Karpas-422 (cell line): ENCODE measurements around the gene MEG3. TPM values are rescaled to one million over a fixed set of nuclear protein-coding genes. Genes with fewer than 3 reads are reported as not detected.
"Not testable (repeated sequence)": the region's sequence is repeated elsewhere in the genome, so short reads cannot be mapped to it uniquely, and the experiment has no call there.

ENCODE experiments used
- DNase-seq: peaks from one replicate; pipeline ENCODE4 v3.0.0-alpha.2; 2015
- H2AFZ ChIP-seq: fragments of 200-600 bp; sonication (generic); 2 replicates; pipeline ENCODE4 v1.6.1; 2014; ENCODE audit warnings: antibody characterized with exemption, low read length, mixed read lengths
- H3K27ac ChIP-seq: fragments of 200-600 bp; sonication (generic); 2 replicates; pipeline ENCODE4 v1.5.1; 2014; ENCODE audit warnings: mild to moderate bottlenecking, low read length, moderate library complexity
- H3K27me3 ChIP-seq: fragments of 200-600 bp; sonication (generic); 2 replicates; pipeline ENCODE4 v1.6.1; 2014; ENCODE audit warnings: low read length, mixed read lengths
- H3K36me3 ChIP-seq: fragments of 200-600 bp; sonication (generic); 2 replicates; pipeline ENCODE4 v1.6.1; 2014; ENCODE audit warnings: low read length, mixed read lengths; ENCODE audit not compliant: insufficient read depth
- H3K4me1 ChIP-seq: fragments of 200-600 bp; sonication (generic); 2 replicates; pipeline ENCODE4 v1.6.1; 2014; ENCODE audit warnings: mild to moderate bottlenecking, low read length, mixed read lengths
- H3K4me2 ChIP-seq: fragments of 200-600 bp; sonication (generic); 2 replicates; pipeline ENCODE4 v1.6.1; 2014; ENCODE audit warnings: low read length, low read depth, mild to moderate bottlenecking; ENCODE audit not compliant: poor library complexity, severe bottlenecking
- H3K4me3 ChIP-seq: fragments of 200-600 bp; sonication (generic); 2 replicates; pipeline ENCODE4 v1.5.1; 2014; ENCODE audit warnings: mild to moderate bottlenecking, antibody characterized with exemption, low read length, mixed read lengths
- H3K79me2 ChIP-seq: fragments of 200-600 bp; sonication (generic); 2 replicates; pipeline ENCODE4 v1.6.1; 2014; ENCODE audit warnings: mild to moderate bottlenecking, low read length, mixed read lengths
- H3K9ac ChIP-seq: fragments of 200-600 bp; sonication (generic); 2 replicates; pipeline ENCODE4 v1.6.0; 2014; ENCODE audit warnings: low read length
- H3K9me2 ChIP-seq: fragments of 200-600 bp; sonication (generic), shearing (Covaris generic); replicated peaks from 2 replicates; pipeline ENCODE4 v1.6.0; 2014; ENCODE audit warnings: mild to moderate bottlenecking, low read length, moderate library complexity; ENCODE audit not compliant: insufficient read depth
- H3K9me3 ChIP-seq: fragments of 300-700, 200-600 bp; sonication (generic); 2 replicates; pipeline ENCODE4 v1.6.1; 2014; ENCODE audit warnings: low read length, mixed read lengths
- H4K20me1 ChIP-seq: fragments of 200-600 bp; sonication (generic); 2 replicates; pipeline ENCODE4 v1.6.1; 2014; ENCODE audit warnings: mild to moderate bottlenecking, antibody characterized with exemption, low read length, low read depth; ENCODE audit not compliant: insufficient read depth
- total RNA-seq: library from RNA; depleted of rRNA; stranded (reverse); fragments of >200 nt; shearing (Covaris generic); gene quantifications from 2 replicates; pipeline ENCODE4 v1.2.3, GENCODE V29; 2014; ENCODE audit warnings: low replicate concordance

Gene MEG3
- total RNA-seq, 1 experiment from 2014 or later, result not detected

DNA sequence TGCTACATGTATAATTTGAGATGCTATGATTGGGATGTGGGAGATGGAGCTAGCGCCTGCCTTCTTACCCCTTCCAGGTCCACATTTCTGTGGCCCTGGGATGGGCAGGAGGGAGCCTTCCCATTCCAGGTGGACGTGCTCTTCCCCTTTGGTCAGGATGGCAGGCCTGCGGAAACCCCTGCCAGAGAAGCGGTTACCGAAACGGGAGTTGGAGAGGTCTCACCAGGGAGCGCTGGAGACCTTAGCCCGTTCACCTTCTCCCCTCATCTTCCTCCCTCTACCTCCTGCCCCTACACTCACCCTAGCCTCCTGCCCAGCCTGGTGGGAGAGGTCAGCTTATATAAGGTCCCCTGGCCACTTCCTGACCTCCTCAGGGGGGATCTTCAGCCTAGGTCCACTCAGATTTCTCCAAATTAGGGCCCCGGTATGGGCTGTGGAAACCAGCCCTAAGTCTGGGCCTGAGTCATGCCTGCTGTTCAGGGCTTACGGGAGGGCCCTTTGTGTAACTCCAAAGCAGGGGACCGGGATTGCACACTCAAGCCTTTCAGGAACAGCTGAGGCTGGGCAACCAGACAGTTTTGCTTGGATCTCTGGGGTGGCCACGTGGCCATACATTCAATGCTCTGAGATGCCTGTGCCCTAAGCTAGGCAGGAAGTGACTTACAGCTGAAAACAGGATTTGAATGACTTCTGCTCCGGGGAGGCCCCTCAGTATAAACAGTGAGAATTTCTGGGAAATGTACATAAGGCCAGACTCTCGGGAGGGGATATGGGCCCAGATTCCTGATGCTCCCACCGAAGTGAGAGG, 10.2 kb upstream of the MEG3 start:
- H3K4me3 ChIP-seq, result no peak overlapping the region
- H3K9ac ChIP-seq, result no peak overlapping the region
- H3K79me2 ChIP-seq, result no peaks in the 10 kb centered on the region
- H3K9me3 ChIP-seq, result peaks cover 11% of the 10 kb centered on the region
- H3K36me3 ChIP-seq, result no peaks in the 10 kb centered on the region
- no peak overlapping the region for H2AFZ ChIP-seq
- H3K4me1 ChIP-seq, result no peaks in the 10 kb centered on the region
- H3K27me3 ChIP-seq, result 0 out of 2 replicates have a peak, but pooled peaks cover 3% of the 10 kb centered on the region
- no peak overlapping the region for H3K27ac ChIP-seq
- no peak for DNase-seq
- no peaks in the 10 kb centered on the region for H4K20me1 ChIP-seq
- no peaks in the 10 kb centered on the region for H3K9me2 ChIP-seq
- no peak overlapping the region for H3K4me2 ChIP-seq

DNA sequence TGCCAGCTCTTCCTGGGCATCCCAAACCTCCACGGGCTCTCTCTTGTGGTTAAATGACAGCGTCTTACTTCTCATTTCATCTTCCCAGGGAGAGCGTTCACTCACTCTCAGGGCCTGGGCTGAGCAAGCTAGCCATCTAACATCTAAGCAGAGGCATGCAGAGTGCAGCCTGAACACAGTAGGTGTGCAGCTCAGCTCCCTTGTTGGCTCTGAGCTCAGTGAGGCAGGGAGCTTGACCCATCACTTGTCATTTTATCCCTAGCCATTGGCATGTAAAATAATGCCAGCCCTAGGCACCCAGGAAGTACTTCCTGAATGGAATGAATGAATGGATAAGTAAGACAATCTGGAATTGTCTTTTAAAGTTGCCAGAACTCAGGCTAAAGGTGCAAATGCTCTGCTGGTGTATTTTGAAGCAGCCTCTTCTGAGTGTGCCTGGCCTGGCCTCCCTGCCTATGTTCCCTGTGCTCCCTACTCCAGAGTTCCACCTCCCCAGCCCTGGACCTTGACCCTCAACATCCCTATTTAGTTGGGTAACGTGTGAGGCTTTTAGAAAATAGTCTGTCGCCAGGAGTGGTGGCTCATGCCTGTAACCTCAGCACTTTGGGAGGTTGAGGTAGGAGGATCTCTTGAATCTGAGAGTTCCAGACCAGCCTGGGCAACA, 9.5 kb upstream of the MEG3 start:
- H3K9me2 ChIP-seq, result no peaks in the 10 kb centered on the region
- H3K4me2 ChIP-seq, result no peak overlapping the region
- H3K27ac ChIP-seq, result no peak overlapping the region
- H3K9me3 ChIP-seq, result peaks cover 4% of the 10 kb centered on the region; the same call in 1 of the 2 replicates
- 0 out of 2 replicates have a peak, but pooled peaks cover 3% of the 10 kb centered on the region for H3K27me3 ChIP-seq
- H3K36me3 ChIP-seq, result no peaks in the 10 kb centered on the region
- no peak for DNase-seq
- H3K4me3 ChIP-seq, result no peak overlapping the region
- no peaks in the 10 kb centered on the region for H3K79me2 ChIP-seq
- no peak overlapping the region for H2AFZ ChIP-seq
- no peaks in the 10 kb centered on the region for H3K4me1 ChIP-seq
- H3K9ac ChIP-seq, result no peak overlapping the region
- H4K20me1 ChIP-seq, result no peaks in the 10 kb centered on the region

DNA sequence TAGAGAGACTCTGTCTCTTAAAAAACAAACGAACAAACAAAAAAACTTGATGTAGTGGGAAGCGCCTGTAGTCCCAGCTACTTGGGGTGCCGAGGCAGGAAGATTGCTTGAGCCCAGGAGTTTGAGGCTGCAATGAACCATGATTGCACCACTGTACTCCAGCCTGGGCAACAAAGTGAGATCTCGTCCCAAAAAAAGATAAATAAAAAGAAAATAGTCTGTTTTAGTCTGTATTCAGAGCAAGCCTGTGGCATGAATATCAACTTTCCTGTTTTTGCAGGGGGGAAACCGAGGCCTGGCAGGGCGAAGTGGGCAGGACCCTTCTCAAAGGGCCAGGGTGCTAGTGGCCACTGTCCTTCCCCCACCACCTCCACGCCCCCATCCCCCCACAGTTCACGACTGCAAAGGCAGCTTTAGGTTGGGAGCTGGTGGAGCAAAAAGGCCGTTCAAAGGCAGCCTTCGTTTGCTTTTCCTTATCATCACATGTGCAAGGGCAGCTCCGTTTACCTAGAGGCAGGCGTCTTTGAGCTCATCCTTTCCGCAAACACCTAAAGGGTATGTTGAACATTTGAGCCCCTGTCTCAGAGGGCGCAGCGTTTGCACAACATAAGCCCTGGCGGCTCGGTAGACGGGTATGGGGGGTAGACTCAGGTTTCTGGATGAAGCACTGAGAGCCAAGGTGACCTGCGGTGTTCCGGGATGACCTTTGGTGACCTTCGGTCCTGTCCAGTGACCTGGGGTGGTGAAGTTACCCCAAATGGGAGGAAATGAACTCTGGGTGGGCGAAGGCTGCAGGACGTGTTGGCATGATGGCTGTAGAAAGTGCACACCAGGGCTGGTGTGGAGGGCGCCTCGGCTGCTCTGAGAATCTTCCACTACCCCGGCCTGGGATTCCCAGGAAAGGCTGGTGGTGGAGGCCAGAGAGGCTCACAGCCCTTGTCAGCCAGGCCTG, 8.7 kb upstream of the MEG3 start:
- no peak overlapping the region for H3K4me2 ChIP-seq
- no peak overlapping the region for H3K9ac ChIP-seq

DNA sequence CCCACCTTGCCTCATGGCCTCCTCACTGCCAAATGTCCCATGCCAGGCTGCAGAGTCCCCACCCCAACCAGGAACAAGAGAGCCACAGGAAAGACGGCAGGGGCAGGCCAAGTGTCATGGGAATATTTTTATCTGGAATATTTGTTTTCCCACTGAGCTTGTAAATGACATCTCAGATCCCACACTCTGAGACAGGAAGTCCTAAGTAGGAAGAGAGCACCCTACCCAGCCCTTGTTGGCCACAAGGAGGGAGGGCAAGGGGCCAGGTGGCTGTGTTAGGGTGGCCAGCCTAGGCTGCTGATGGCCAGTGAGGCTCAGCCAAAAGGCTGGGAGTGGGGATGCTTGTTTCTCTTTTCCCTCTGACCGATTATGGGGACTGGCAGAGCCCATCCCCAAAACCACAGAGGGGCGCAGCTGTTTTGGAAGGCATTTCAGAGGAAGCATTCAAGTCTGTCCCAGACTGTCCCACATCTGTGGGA, 7.7 kb upstream of the MEG3 start:
- H3K27ac ChIP-seq, result no peak overlapping the region
- H3K27me3 ChIP-seq, result no peaks in the 10 kb centered on the region
- H4K20me1 ChIP-seq, result no peaks in the 10 kb centered on the region
- no peak overlapping the region for H3K4me2 ChIP-seq
- no peaks in the 10 kb centered on the region for H3K79me2 ChIP-seq
- DNase-seq, result no peak
- no peaks in the 10 kb centered on the region for H3K36me3 ChIP-seq
- H3K9me2 ChIP-seq, result no peaks in the 10 kb centered on the region
- no peaks in the 10 kb centered on the region for H3K9me3 ChIP-seq
- no peaks in the 10 kb centered on the region for H3K4me1 ChIP-seq
- no peak overlapping the region for H3K4me3 ChIP-seq
- H2AFZ ChIP-seq, result no peak overlapping the region
- H3K9ac ChIP-seq, result no peak overlapping the region

More for the DNA sequence above, 8.7 kb upstream of the MEG3 start:
- Histone ChIP-seq H3K4me3 (no peak overlapping the region), H3K27me3 (no peaks in the 10 kb centered on the region), H2AFZ (no peak overlapping the region), H3K9me2 (no peaks in the 10 kb centered on the region), H3K4me1 (no peaks in the 10 kb centered on the region), H4K20me1 (no peaks in the 10 kb centered on the region), H3K36me3 (no peaks in the 10 kb centered on the region), H3K9me3 (no peaks in the 10 kb centered on the region), H3K27ac (no peak overlapping the region), H3K79me2 (no peaks in the 10 kb centered on the region)
- no peak for DNase-seq

DNA sequence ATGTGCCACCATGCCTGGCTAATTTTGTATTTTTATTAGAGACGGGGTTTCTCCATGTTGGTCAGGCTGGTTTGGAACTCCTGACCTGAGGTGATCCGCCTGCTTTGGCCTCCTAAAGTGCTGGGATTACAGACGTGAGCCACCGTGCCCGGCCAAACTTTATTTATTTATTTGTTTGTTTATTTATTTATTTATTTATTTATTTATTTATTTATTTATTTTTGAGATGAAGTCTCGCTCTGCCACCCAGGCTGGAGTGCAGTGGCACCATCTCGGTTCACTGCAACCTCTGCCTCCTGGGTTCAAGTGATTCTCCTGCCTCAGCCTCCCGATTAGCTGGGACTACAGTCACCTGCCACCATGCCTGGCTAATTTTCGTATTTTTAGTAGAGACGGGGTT, 7.0 kb upstream of the MEG3 start:
- DNase-seq, H3K79me2 ChIP-seq, H3K27me3 ChIP-seq, H3K27ac ChIP-seq, H3K36me3 ChIP-seq, H4K20me1 ChIP-seq, H3K9me2 ChIP-seq, H3K4me3 ChIP-seq, H2AFZ ChIP-seq, H3K4me1 ChIP-seq, H3K9me3 ChIP-seq, H3K4me2 ChIP-seq, H3K9ac ChIP-seq: not testable (repeated sequence)

DNA sequence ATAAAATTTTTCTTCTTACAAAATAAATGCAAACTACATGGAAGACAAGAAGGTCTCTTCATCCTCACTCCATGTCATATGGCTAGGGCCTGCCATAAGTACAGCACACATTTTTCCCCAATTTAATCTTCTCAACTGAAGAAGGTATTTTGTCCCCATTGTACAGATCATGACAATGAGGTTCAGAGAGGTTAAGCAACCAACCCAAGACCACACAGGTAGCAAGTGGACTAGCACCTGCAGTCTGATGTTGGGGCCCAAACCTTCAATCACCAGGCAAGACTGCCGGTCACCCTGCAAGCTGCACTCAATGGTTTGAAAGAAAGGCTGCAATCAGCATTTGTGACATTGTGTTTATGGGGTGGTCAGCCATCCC, 6.5 kb upstream of the MEG3 start:
- Histone ChIP-seq H2AFZ (no peak overlapping the region), H3K4me1 (no peaks in the 10 kb centered on the region), H3K79me2 (no peaks in the 10 kb centered on the region), H3K36me3 (no peaks in the 10 kb centered on the region), H3K27me3 (no peaks in the 10 kb centered on the region), H3K4me3 (no peak overlapping the region), H3K27ac (no peak overlapping the region), H3K9ac (no peak overlapping the region), H3K9me3 (no peaks in the 10 kb centered on the region), H3K9me2 (no peaks in the 10 kb centered on the region), H4K20me1 (no peaks in the 10 kb centered on the region), H3K4me2 (no peak overlapping the region)
- DNase-seq, result no peak

DNA sequence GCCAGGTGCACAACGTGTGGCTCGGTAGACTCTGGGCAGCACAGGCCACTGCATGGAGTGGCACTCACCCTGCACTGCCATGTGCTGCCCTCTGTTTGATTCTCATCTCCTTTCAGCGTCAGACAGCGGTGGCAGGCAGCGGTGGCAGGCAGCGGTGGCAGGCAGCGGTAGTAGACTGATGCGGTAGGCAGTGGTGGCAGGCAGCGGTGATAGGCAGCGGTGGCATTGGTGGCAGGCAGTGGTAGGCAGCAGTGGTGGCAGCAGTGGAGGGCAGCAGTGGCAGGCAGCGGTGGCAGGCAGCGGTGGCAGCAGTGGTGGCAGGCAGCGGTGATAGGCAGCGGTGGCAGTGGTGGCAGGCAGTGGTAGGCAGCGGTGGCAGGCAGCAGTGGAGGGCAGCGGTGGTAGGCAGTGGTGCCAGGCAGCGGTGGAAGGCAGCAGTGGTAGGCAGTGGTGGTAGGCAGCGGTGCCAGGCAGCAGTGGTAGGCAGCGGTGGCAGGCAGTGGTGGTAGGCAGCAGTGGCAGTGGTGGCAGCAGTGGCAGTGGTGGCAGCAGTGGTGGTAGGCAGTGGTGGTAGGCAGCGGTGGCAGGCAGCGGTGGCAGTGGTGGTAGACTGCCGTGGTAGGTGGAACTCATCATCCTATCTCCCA, 6.0 kb upstream of the MEG3 start:
- no peak overlapping the region for H3K9ac ChIP-seq
- no peak for DNase-seq
- H3K9me2 ChIP-seq, result no peaks in the 10 kb centered on the region
- H3K4me3 ChIP-seq, result no peak overlapping the region
- no peaks in the 10 kb centered on the region for H3K79me2 ChIP-seq
- no peaks in the 10 kb centered on the region for H3K4me1 ChIP-seq
- no peak overlapping the region for H2AFZ ChIP-seq
- no peak overlapping the region for H3K4me2 ChIP-seq
- H4K20me1 ChIP-seq, result no peaks in the 10 kb centered on the region
- no peaks in the 10 kb centered on the region for H3K27me3 ChIP-seq
- no peak overlapping the region for H3K27ac ChIP-seq
- H3K9me3 ChIP-seq, result no peaks in the 10 kb centered on the region
- H3K36me3 ChIP-seq, result no peaks in the 10 kb centered on the region
